Chondrocyte (in vitro differentiated cells): ENCODE results near the gene STEAP4. TPM values are rescaled to one million over a fixed set of nuclear protein-coding genes. Genes with fewer than 3 reads are reported as not detected.

ENCODE experiments used
- DNase-seq: peaks from one replicate; pipeline ENCODE4 v3.0.0; 2021; ENCODE audit warnings: mixed read lengths, low spot score
- H3K27ac Mint-ChIP-seq: one replicate; pipeline ENCODE4 v1.8.0; 2021; ENCODE audit warnings: mild to moderate bottlenecking, moderate library complexity, mixed read lengths; ENCODE audit not compliant: unreplicated experiment
- H3K27me3 Mint-ChIP-seq: 2 replicates; pipeline ENCODE4 v1.8.0; 2021; ENCODE audit warnings: low read depth, mixed read lengths
- H3K36me3 Mint-ChIP-seq: 2 replicates; pipeline ENCODE4 v1.8.0; 2021; ENCODE audit warnings: low read depth, mixed read lengths
- H3K4me1 Mint-ChIP-seq: 2 replicates; pipeline ENCODE4 v1.8.0; 2021; ENCODE audit warnings: low read depth, mild to moderate bottlenecking, mixed read lengths
- H3K4me3 Mint-ChIP-seq: one replicate; pipeline ENCODE4 v1.8.0; 2021; ENCODE audit warnings: mild to moderate bottlenecking, moderate library complexity, mixed read lengths; ENCODE audit not compliant: unreplicated experiment
- H3K9me3 Mint-ChIP-seq: 2 replicates; pipeline ENCODE4 v1.8.0; 2021; ENCODE audit warnings: low read depth, mixed read lengths
- CTCF ChIP-seq: fragments of 200-600 bp; sonication (generic); IDR thresholded peaks from 2 replicates; pipeline ENCODE4 v1.5.0; 2021; ENCODE audit warnings: antibody characterized with exemption, mild to moderate bottlenecking, moderate library complexity
- total RNA-seq: library from RNA; stranded (reverse); gene quantifications from 3 replicates; pipeline ENCODE4 v1.2.1, GENCODE V29; 2021

The STEAP4 gene
- total RNA-seq, 1 donor from 2014 or later = not detected

- Mint-ChIP-seq H3K27me3 (peaks cover 14% of the 10 kb centered on the region), H3K27ac (no peak overlapping the region), H3K36me3 (no peaks in the 10 kb centered on the region), H3K4me3 (no peak overlapping the region), H3K4me1 (peaks cover 3% of the 10 kb centered on the region), H3K9me3 (no peaks in the 10 kb centered on the region)
- no peak for DNase-seq
- TF ChIP-seq CTCF = no peak
These were observed 30.9 kb upstream of the STEAP4 start for GRCh38 chr7:88337572-88337971.

GRCh38 chr7:88331322-88331721 lies 24.6 kb upstream of the STEAP4 start:
- Mint-ChIP-seq H3K36me3 (no peaks in the 10 kb centered on the region), H3K9me3 (no peaks in the 10 kb centered on the region), H3K4me1 (peaks cover 4% of the 10 kb centered on the region), H3K27me3 (peaks cover 10% of the 10 kb centered on the region), H3K4me3 (no peak overlapping the region), H3K27ac (no peak overlapping the region)
- TF ChIP-seq CTCF = no peak
- no peak for DNase-seq

GRCh38 chr7:88329532-88330463 lies 23.1 kb upstream of the STEAP4 start:
- Mint-ChIP-seq H3K4me1 (peaks cover 4% of the 10 kb centered on the region), H3K9me3 (no peaks in the 10 kb centered on the region), H3K4me3 (no peak overlapping the region), H3K36me3 (no peaks in the 10 kb centered on the region), H3K27me3 (peaks cover 7% of the 10 kb centered on the region), H3K27ac (no peak overlapping the region)
- TF ChIP-seq CTCF = no peak
- no peak for DNase-seq

DNA sequence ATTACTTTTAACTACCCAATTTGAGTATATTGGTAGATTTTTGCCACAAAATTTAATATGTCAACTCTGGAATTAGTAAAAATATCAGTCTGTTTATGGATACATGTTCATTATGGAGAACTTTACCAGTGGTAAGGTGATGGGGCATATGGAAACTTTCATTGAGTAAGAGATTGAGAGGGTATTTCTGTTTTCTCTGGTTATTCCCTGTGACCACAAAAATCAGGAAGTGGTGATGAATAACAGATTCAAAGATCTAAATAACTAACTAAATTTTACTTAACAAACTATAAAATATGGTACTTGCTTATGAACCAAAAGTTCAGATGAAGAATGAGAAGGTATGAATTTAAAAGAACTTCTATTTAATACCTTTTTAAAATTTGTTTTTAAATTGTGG lies 22.1 kb upstream of the STEAP4 start:
- H3K4me1 Mint-ChIP-seq = peaks cover 4% of the 10 kb centered on the region
- no peak for TF ChIP-seq CTCF
- H3K36me3 Mint-ChIP-seq = no peaks in the 10 kb centered on the region
- no peaks in the 10 kb centered on the region for H3K9me3 Mint-ChIP-seq
- no peak overlapping the region for H3K27ac Mint-ChIP-seq
- no peak for DNase-seq
- no peak overlapping the region for H3K4me3 Mint-ChIP-seq
- peaks cover 5% of the 10 kb centered on the region for H3K27me3 Mint-ChIP-seq

DNA sequence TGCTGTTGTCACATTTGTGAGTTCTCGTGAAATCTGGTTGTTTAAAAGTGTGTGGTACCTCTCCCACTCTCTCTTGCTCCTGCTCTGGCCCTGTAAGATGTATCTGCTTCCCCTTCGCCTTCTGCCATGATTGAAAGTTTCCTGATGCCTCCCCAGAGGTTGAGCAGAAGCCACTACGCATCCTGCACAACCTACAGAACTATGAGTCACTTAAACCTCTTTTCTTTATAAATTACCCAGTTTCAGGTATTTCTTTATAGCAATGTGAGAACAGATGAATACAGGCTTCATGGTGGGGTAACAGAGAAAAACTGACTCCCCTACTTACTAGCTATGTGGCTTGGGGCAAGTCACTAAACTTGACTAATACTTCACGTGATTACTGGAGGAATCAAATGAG lies 18.0 kb upstream of the STEAP4 start:
- H3K4me3 Mint-ChIP-seq = no peak overlapping the region
- no peak for DNase-seq
- no peak for TF ChIP-seq CTCF

More for the DNA sequence above, 18.0 kb upstream of the STEAP4 start:
- Mint-ChIP-seq H3K27ac (no peak overlapping the region), H3K9me3 (no peaks in the 10 kb centered on the region), H3K4me1 (no peaks in the 10 kb centered on the region), H3K36me3 (no peaks in the 10 kb centered on the region), H3K27me3 (peaks cover 8% of the 10 kb centered on the region)
